Upper lobe of left lung (tissue), 4 donors: ENCODE data around the gene APOM.

Experiments
- EP300 ChIP-seq, 4 donors: sonication (generic); formaldehyde crosslinking; IDR thresholded peaks; one replicate each; pipeline ENCODE4 v1.5.1; 2017; ENCODE audit warnings: antibody characterized with exemption in 4 of 4, control low read depth in 2 of 4
- POLR2A ChIP-seq, 4 donors: fragments of 450-650 bp; IDR thresholded peaks; one replicate each; pipeline ENCODE4 v1.5.1; 2016 to 2017; ENCODE audit warnings: antibody characterized with exemption in 4 of 4, mild to moderate bottlenecking in 2 of 4
- POLR2AphosphoS5 ChIP-seq, 2 donors: sonication (generic); formaldehyde crosslinking; IDR thresholded peaks; one replicate each; pipeline ENCODE4 v1.5.1; 2017; ENCODE audit warnings: antibody characterized with exemption in 2 of 2
- TF ChIP-seq, protein P1 (sequence below), 6 experiments: fragments of 450-650 bp in 4 of 6; fragments of 200-600 bp in 2 of 6; sonication (generic) in 2 of 6; IDR thresholded peaks; one replicate each; pipeline ENCODE4 v1.5.1; 2016 to 2019; ENCODE audit warnings: antibody characterized with exemption in 6 of 6

- TF ChIP-seq, protein P1, sequence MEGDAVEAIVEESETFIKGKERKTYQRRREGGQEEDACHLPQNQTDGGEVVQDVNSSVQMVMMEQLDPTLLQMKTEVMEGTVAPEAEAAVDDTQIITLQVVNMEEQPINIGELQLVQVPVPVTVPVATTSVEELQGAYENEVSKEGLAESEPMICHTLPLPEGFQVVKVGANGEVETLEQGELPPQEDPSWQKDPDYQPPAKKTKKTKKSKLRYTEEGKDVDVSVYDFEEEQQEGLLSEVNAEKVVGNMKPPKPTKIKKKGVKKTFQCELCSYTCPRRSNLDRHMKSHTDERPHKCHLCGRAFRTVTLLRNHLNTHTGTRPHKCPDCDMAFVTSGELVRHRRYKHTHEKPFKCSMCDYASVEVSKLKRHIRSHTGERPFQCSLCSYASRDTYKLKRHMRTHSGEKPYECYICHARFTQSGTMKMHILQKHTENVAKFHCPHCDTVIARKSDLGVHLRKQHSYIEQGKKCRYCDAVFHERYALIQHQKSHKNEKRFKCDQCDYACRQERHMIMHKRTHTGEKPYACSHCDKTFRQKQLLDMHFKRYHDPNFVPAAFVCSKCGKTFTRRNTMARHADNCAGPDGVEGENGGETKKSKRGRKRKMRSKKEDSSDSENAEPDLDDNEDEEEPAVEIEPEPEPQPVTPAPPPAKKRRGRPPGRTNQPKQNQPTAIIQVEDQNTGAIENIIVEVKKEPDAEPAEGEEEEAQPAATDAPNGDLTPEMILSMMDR (IDR thresholded peaks at IDR 0.05): peak in 1 of 6 experiments; percentile 6
- TF ChIP-seq POLR2AphosphoS5 (IDR thresholded peaks at IDR 0.05) (peak in 1 of 2 donors; percentile 71), POLR2A (IDR thresholded peaks at IDR 0.05) (peak in 1 of 4 donors; percentile 78), EP300 (IDR thresholded peaks at IDR 0.05) (no peak)
Observed at GRCh38 chr6:31652925-31653724, 2.6 kb upstream of the APOM start.
